ENCODE measurements around the gene FTCDNL1.

Gene FTCDNL1

GRCh38 chr2:199850718-199851500 lies at the start of gene FTCDNL1:
Gene FTCDNL1, minus strand, starts transcription at chr2:199851192. Its CDS starts 2,230 bp downstream, at chr2:199848962.
- peak; percentile 11 to 44 for DNase-seq

GRCh38 chr2:199896617-199897016 lies 45.6 kb upstream of the FTCDNL1 start:
- DNase-seq: no peak

- no peak for DNase-seq
These were observed 44.4 kb upstream of the FTCDNL1 start for GRCh38 chr2:199895406-199895805.

GRCh38 chr2:199883474-199884212 lies 32.7 kb upstream of the FTCDNL1 start:
- DNase-seq: no peak

GRCh38 chr2:199882667-199883066 lies 31.7 kb upstream of the FTCDNL1 start:
- DNase-seq: no peak

GRCh38 chr2:199875400-199875799 lies 24.4 kb upstream of the FTCDNL1 start:
- DNase-seq: no peak

GRCh38 chr2:199874209-199874608 lies 23.2 kb upstream of the FTCDNL1 start:
- no peak for DNase-seq

GRCh38 chr2:199870581-199870980 lies 19.6 kb upstream of the FTCDNL1 start:
- DNase-seq: no peak

- no peak for DNase-seq
These were observed 18.7 kb upstream of the FTCDNL1 start for GRCh38 chr2:199869653-199870052.

GRCh38 chr2:199869227-199869541 lies 18.2 kb upstream of the FTCDNL1 start:
- DNase-seq: no peak

GRCh38 chr2:199868431-199869226 lies 17.6 kb upstream of the FTCDNL1 start:
- DNase-seq: no peak

GRCh38 chr2:199865905-199866304 lies 14.9 kb upstream of the FTCDNL1 start:
- no peak for DNase-seq

- DNase-seq: no peak
These were observed 11.8 kb upstream of the FTCDNL1 start for GRCh38 chr2:199862788-199863187.

GRCh38 chr2:199861132-199861774 lies 10.3 kb upstream of the FTCDNL1 start:
- peak in 1 of 2 experiments; percentile 23 for DNase-seq

- no peak for DNase-seq
These were observed 4.8 kb upstream of the FTCDNL1 start for GRCh38 chr2:199855812-199856211.

GRCh38 chr2:199851883-199852282 lies 891 bp upstream of the FTCDNL1 start:
- no peak for DNase-seq

- DNase-seq: no peak
These were observed 464 bp upstream of the FTCDNL1 start for GRCh38 chr2:199851501-199851810.

- DNase-seq: no peak
These were observed 724 bp downstream of the FTCDNL1 start for GRCh38 chr2:199850218-199850717.

GRCh38 chr2:199848389-199849130 lies 2.4 kb downstream of the FTCDNL1 start:
- DNase-seq: no peak

- no peak for DNase-seq
These were observed 3.7 kb downstream of the FTCDNL1 start for GRCh38 chr2:199847181-199847864.

- DNase-seq: no peak
These were observed 8.2 kb downstream of the FTCDNL1 start for GRCh38 chr2:199842631-199843395.
